Stomach (tissue), 9 donors: ENCODE results near the gene FTO. TPM values are rescaled to one million over a fixed set of nuclear protein-coding genes. Genes with fewer than 3 reads are reported as not detected.
A peak's percentile ranks its signal among the peaks of the same experiment; 100 is the strongest.

ENCODE experiments used
- DNase-seq, 2 donors: peaks; one replicate each; pipeline versions ENCODE4 v3.0.0 to v3.0.0-alpha.2; 2013 to 2019
- H3K27ac ChIP-seq, 5 donors: fragments of 200-600 bp in 4 of 5; sonication (generic) in 4 of 5; one replicate each; pipeline ENCODE4 v1.5.1; 2013 to 2019; ENCODE audit warnings: mild to moderate bottlenecking in 1 of 5, moderate library complexity in 1 of 5
- H3K27me3 ChIP-seq, 3 donors: fragments of 200-600 bp; sonication (generic); one replicate each; pipeline ENCODE4 v1.5.1; 2017 to 2019; ENCODE audit warnings: mixed run types in 1 of 3
- H3K36me3 ChIP-seq, 4 donors: fragments of 200-600 bp; sonication (generic); 1 replicate in 3 of 4; 2 replicates in 1 of 4; pipeline ENCODE4 v1.5.1; 2016 to 2019
- H3K4me1 ChIP-seq, 4 donors: fragments of 200-600 bp; sonication (generic); one replicate each; pipeline ENCODE4 v1.5.1; 2016 to 2019
- H3K4me3 ChIP-seq, 4 donors: fragments of 200-600 bp; sonication (generic) in 3 of 4; one replicate each; pipeline ENCODE4 v1.5.1; 2016 to 2019; ENCODE audit warnings: mild to moderate bottlenecking in 1 of 4
- H3K9me3 ChIP-seq, 4 donors: fragments of 200-600 bp; sonication (generic); one replicate each; pipeline ENCODE4 v1.5.1; 2016 to 2019
- CTCF ChIP-seq, 7 experiments: fragments of 450-650 bp in 4 of 7; fragments of 200-600 bp in 3 of 7; sonication (generic) in 3 of 7; IDR thresholded peaks; one replicate each; pipeline ENCODE4 v1.5.1; 2016 to 2019; ENCODE audit warnings: antibody characterized with exemption in 7 of 7, control low read depth in 2 of 7, mild to moderate bottlenecking in 1 of 7
- EP300 ChIP-seq: sonication (generic); formaldehyde crosslinking; IDR thresholded peaks from one replicate; pipeline ENCODE4 v1.6.1; 2017; ENCODE audit warnings: antibody characterized with exemption
- POLR2A ChIP-seq, 4 donors: fragments of 450-650 bp; IDR thresholded peaks; one replicate each; pipeline ENCODE4 v1.6.1; 2016; ENCODE audit warnings: antibody characterized with exemption in 4 of 4, control low read depth in 2 of 4, mild to moderate bottlenecking in 1 of 4, moderate library complexity in 1 of 4
- POLR2AphosphoS5 ChIP-seq, 3 donors: sonication (generic); formaldehyde crosslinking; IDR thresholded peaks; one replicate each; pipeline ENCODE4 v1.6.1; 2016; ENCODE audit warnings: antibody characterized with exemption in 3 of 3
- WGBS, 5 donors: extraction: QIAGEN DNeasy Blood & Tissue Kit in 3 of 5; methylation state at CpG; one replicate each; pipeline versions ENCODE4 v1.1.5 to v1.1.7; 2013 to 2018; 5-methylcytosine and 5-hydroxymethylcytosine counted together
- intact Hi-C: fragments of 100-400 bp; cut with DNase I; formaldehyde crosslinking; loops from one replicate; pipeline ENCODE4 v1.15.1; 2023; ENCODE audit warnings: low total_unique reads
- polyA plus RNA-seq, 3 donors: library from polyadenylated mRNA; stranded (reverse); fragments of 200-250 nt; gene quantifications; one replicate each; pipeline ENCODE4 v1.2.3, GENCODE V29; 2013
- total RNA-seq, 5 donors: library from RNA; depleted of rRNA; stranded (reverse); fragments of >200 nt; gene quantifications; one replicate each; pipeline versions ENCODE4 v1.1.0 to v1.2.3, GENCODE V29; 2014 to 2016
- donor health status: healthy with polysubstance abuse.
- donor health status: Bipolar disorder and iron deficiency.
- donor health status: healthy.

The FTO gene
- total and polyA plus RNA-seq, 8 donors: 9.3 to 88.7 (median 24.6) TPM

GRCh38 chr16:53848277-53848942 is 144.5 kb downstream of the FTO start:
- DNase-seq: peak in 1 of 2 donors; percentile 13
- WGBS, 5 donors: 64 to 72% (median 71%) methylated on average over 3 of the region's 3 CpGs

GRCh38 chr16:53848950-53849349 is 145.0 kb downstream of the FTO start:
- Histone ChIP-seq H3K9me3 (no peaks in the 10 kb centered on the region), H3K27me3 (no peaks in the 10 kb centered on the region), H3K4me3 (no peak overlapping the region), H3K36me3 (peaks cover 0 to 17% (median 14%) of the 10 kb centered on the region in 4 donors), H3K27ac (no peak overlapping the region), H3K4me1 (no peaks in the 10 kb centered on the region)
- TF ChIP-seq EP300: no peak
- no peak for TF ChIP-seq POLR2A (IDR thresholded peaks at IDR 0.05)
- TF ChIP-seq POLR2AphosphoS5 (IDR thresholded peaks at IDR 0.05): no peak
- TF ChIP-seq CTCF (IDR thresholded peaks at IDR 0.05): no peak
- intact Hi-C loops: no loop called here
- DNase-seq: no peak
- 91 to 98% (median 97%) methylated on average over 1 of the region's 1 CpG for WGBS, 5 donors

More at GRCh38 chr16:53848277-53848942, 144.5 kb downstream of the FTO start:
- no peak for TF ChIP-seq POLR2A (IDR thresholded peaks at IDR 0.05)
- TF ChIP-seq CTCF (IDR thresholded peaks at IDR 0.05): no peak
- TF ChIP-seq POLR2AphosphoS5 (IDR thresholded peaks at IDR 0.05): no peak
- no peak for TF ChIP-seq EP300
- Histone ChIP-seq H3K27me3 (no peaks in the 10 kb centered on the region), H3K27ac (no peak overlapping the region), H3K4me3 (no peak overlapping the region), H3K4me1 (no peaks in the 10 kb centered on the region), H3K9me3 (no peaks in the 10 kb centered on the region), H3K36me3 (peaks cover 0 to 17% (median 14%) of the 10 kb centered on the region in 4 donors)
- intact Hi-C loops: no loop called here

- no peaks in the 10 kb centered on the region for H3K4me1 ChIP-seq
- DNase-seq: no peak
- 82 to 96% (median 94%) methylated on average over 1 of the region's 1 CpG for WGBS, 5 donors
- peaks cover 0 to 17% (median 11%) of the 10 kb centered on the region in 4 donors for H3K36me3 ChIP-seq
- H3K9me3 ChIP-seq: peaks cover 0 to 5% (median 0%) of the 10 kb centered on the region in 4 donors
- intact Hi-C loops: no loop called here
- no peak overlapping the region for H3K4me3 ChIP-seq
- no peaks in the 10 kb centered on the region for H3K27me3 ChIP-seq
- H3K27ac ChIP-seq: no peak overlapping the region
- TF ChIP-seq POLR2AphosphoS5 (IDR thresholded peaks at IDR 0.05) (no peak), POLR2A (IDR thresholded peaks at IDR 0.05) (no peak), EP300 (no peak), CTCF (IDR thresholded peaks at IDR 0.05) (no peak)
Observed at GRCh38 chr16:53849585-53849984, 145.6 kb downstream of the FTO start.

- DNase-seq: no peak
- 69 to 84% (median 79%) methylated on average over 1 of the region's 1 CpG for WGBS, 5 donors
- Histone ChIP-seq H3K4me1 (no peaks in the 10 kb centered on the region), H3K9me3 (peaks cover 0 to 6% (median 0%) of the 10 kb centered on the region in 4 donors), H3K27me3 (no peaks in the 10 kb centered on the region), H3K36me3 (peaks cover 0 to 17% (median 7%) of the 10 kb centered on the region in 4 donors), H3K27ac (no peak overlapping the region), H3K4me3 (no peak overlapping the region)
- intact Hi-C loops: no loop called here
- TF ChIP-seq POLR2A (IDR thresholded peaks at IDR 0.05): no peak
- TF ChIP-seq POLR2AphosphoS5 (IDR thresholded peaks at IDR 0.05): no peak
- no peak for TF ChIP-seq EP300
- no peak for TF ChIP-seq CTCF (IDR thresholded peaks at IDR 0.05)
Observed at GRCh38 chr16:53849994-53850393, 146.0 kb downstream of the FTO start.
